Measurements from ENCODE around the gene ELOVL7.

ELOVL7 gene

DNA sequence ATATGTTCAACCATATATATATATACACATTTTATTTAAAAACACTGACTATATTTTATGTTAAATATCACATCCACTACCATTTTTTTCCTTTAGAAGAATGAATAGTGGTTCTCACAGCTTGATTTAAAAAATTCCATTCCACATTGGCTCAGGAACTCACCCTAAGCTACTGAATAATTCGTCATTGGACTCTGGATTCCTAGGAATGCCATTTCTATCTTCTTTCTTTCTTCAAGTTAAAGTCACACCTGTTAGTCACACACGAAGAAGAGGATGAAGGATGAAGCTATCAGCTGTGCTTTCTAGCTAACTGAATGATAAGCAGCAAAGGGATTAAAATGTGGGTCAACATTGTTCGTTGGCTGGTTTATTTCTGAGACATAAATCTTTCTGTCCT lies 7.9 kb downstream of the ELOVL7 start:
- H3K4me3 ChIP-seq (ENCODE audit: control insufficient read depth, low read depth, low read length): no peak overlapping the region
- TF ChIP-seq, protein P1, sequence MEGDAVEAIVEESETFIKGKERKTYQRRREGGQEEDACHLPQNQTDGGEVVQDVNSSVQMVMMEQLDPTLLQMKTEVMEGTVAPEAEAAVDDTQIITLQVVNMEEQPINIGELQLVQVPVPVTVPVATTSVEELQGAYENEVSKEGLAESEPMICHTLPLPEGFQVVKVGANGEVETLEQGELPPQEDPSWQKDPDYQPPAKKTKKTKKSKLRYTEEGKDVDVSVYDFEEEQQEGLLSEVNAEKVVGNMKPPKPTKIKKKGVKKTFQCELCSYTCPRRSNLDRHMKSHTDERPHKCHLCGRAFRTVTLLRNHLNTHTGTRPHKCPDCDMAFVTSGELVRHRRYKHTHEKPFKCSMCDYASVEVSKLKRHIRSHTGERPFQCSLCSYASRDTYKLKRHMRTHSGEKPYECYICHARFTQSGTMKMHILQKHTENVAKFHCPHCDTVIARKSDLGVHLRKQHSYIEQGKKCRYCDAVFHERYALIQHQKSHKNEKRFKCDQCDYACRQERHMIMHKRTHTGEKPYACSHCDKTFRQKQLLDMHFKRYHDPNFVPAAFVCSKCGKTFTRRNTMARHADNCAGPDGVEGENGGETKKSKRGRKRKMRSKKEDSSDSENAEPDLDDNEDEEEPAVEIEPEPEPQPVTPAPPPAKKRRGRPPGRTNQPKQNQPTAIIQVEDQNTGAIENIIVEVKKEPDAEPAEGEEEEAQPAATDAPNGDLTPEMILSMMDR (IDR thresholded peaks at IDR 0.05; ENCODE audit: control insufficient read depth, insufficient read depth, low read depth, low read length, missing control alignments): no peak
- no peak for DNase-seq (ENCODE audit: low read depth)

GRCh38 chr5:60835554-60835953 lies 8.5 kb downstream of the ELOVL7 start:
- H3K4me3 ChIP-seq (ENCODE audit: control insufficient read depth, low read depth, low read length): no peak overlapping the region
- DNase-seq (ENCODE audit: low read depth): no peak
- TF ChIP-seq, protein P1 (IDR thresholded peaks at IDR 0.05; ENCODE audit: control insufficient read depth, insufficient read depth, low read depth, low read length, missing control alignments): no peak

GRCh38 chr5:60833520-60833919 lies 10.5 kb downstream of the ELOVL7 start:
- TF ChIP-seq, protein P1 (IDR thresholded peaks at IDR 0.05; ENCODE audit: control insufficient read depth, insufficient read depth, low read depth, low read length, missing control alignments): no peak
- H3K4me3 ChIP-seq (ENCODE audit: control insufficient read depth, low read depth, low read length): no peak overlapping the region
- no peak for DNase-seq (ENCODE audit: low read depth)

GRCh38 chr5:60830581-60831127 lies 13.4 kb downstream of the ELOVL7 start:
- no peak overlapping the region for H3K4me3 ChIP-seq (ENCODE audit: control insufficient read depth, low read depth, low read length)

GRCh38 chr5:60829490-60830266 lies 14.4 kb downstream of the ELOVL7 start:
- DNase-seq (ENCODE audit: low read depth): no peak
- TF ChIP-seq, protein P1 (IDR thresholded peaks at IDR 0.05; ENCODE audit: control insufficient read depth, insufficient read depth, low read depth, low read length, missing control alignments): no peak
- H3K4me3 ChIP-seq (ENCODE audit: control insufficient read depth, low read depth, low read length): no peak overlapping the region

More at GRCh38 chr5:60830581-60831127, 13.4 kb downstream of the ELOVL7 start:
- DNase-seq (ENCODE audit: low read depth): no peak
- TF ChIP-seq, protein P1 (IDR thresholded peaks at IDR 0.05; ENCODE audit: control insufficient read depth, insufficient read depth, low read depth, low read length, missing control alignments): no peak

- no peak overlapping the region for H3K4me3 ChIP-seq (ENCODE audit: control insufficient read depth, low read depth, low read length)
- DNase-seq (ENCODE audit: low read depth): no peak
- TF ChIP-seq, protein P1 (IDR thresholded peaks at IDR 0.05; ENCODE audit: control insufficient read depth, insufficient read depth, low read depth, low read length, missing control alignments): no peak
Observed at GRCh38 chr5:60827201-60827600, 16.9 kb downstream of the ELOVL7 start.
